GM12878 (cell line): ENCODE data around the gene ATP5PD. TPM values are rescaled to one million over a fixed set of nuclear protein-coding genes. Genes with fewer than 3 reads are reported as not detected.

Source experiments
- BRCA1 ChIP-seq: IDR thresholded peaks from 2 replicates; pipeline ENCODE4 v1.6.1; 2011; ENCODE audit warnings: low read depth, low read length, improper control_type of control experiment
- CEBPB ChIP-seq, 2 experiments: fragments of 150-350 bp in 1 of 2; IDR thresholded peaks; 2 replicates each; pipeline ENCODE4 v1.6.1; 2012 to 2014; ENCODE audit warnings: low read depth in 2 of 2, low read length in 2 of 2, borderline replicate concordance in 1 of 2, inconsistent platforms in 1 of 2
- CEBPZ ChIP-seq: fragments of 150-350 bp; IDR thresholded peaks from 2 replicates; pipeline ENCODE4 v1.6.1; 2016; ENCODE audit warnings: low read depth, low read length
- CHD4 ChIP-seq: fragments of 200-600 bp; sonication (generic); IDR thresholded peaks from 2 replicates; pipeline ENCODE4 v1.6.1; 2016; ENCODE audit warnings: mild to moderate bottlenecking
- E2F8 ChIP-seq: fragments of 450-650 bp; IDR thresholded peaks from 2 replicates; pipeline ENCODE4 v1.6.1; 2018; ENCODE audit warnings: mild to moderate bottlenecking, low read depth, moderate library complexity; ENCODE audit not compliant: partially characterized antibody
- EED ChIP-seq: sonication (generic); IDR thresholded peaks from 2 replicates; pipeline ENCODE4 v1.6.1; 2016; ENCODE audit warnings: antibody characterized with exemption, low read depth
- EGR1 ChIP-seq, 2 experiments: IDR thresholded peaks; 1 replicate in 1 of 2; 2 replicates in 1 of 2; pipeline ENCODE4 v1.6.1; 2011 to 2012; ENCODE audit warnings: low read depth in 2 of 2, low read length in 2 of 2, borderline replicate concordance in 1 of 2, mild to moderate bottlenecking in 1 of 2, moderate library complexity in 1 of 2
- ETV6 ChIP-seq, 2 experiments: fragments of 450-650 bp in 1 of 2; IDR thresholded peaks in 1 of 2; conservative IDR thresholded peaks in 1 of 2; 2 replicates each; pipeline ENCODE4 v1.6.1; 2014; ENCODE audit warnings: antibody characterized with exemption in 1 of 2, borderline replicate concordance in 1 of 2, low read depth in 1 of 2, mild to moderate bottlenecking in 1 of 2, moderate library complexity in 1 of 2
- GABPA ChIP-seq: IDR thresholded peaks from 2 replicates; pipeline ENCODE4 v1.6.1; 2014; ENCODE audit warnings: antibody characterized with exemption, low read depth, mild to moderate bottlenecking, inconsistent platforms
- HCFC1 ChIP-seq: fragments of 150-350 bp; IDR thresholded peaks from 2 replicates; pipeline ENCODE4 v1.6.1; 2014; ENCODE audit warnings: low read length
- IRF4 ChIP-seq: IDR thresholded peaks from 2 replicates; pipeline ENCODE4 v1.6.1; 2011; ENCODE audit warnings: low read depth, low read length
- KDM1A ChIP-seq: fragments of 200-600 bp; sonication (generic); IDR thresholded peaks from 2 replicates; pipeline ENCODE4 v1.6.1; 2016; ENCODE audit warnings: borderline replicate concordance
- MLLT1 ChIP-seq: fragments of 450-650 bp; IDR thresholded peaks from 2 replicates; pipeline ENCODE4 v1.6.1; 2016; ENCODE audit warnings: mild to moderate bottlenecking
- MTA2 ChIP-seq: fragments of 450-650 bp; IDR thresholded peaks from 2 replicates; pipeline ENCODE4 v1.6.1; 2016; ENCODE audit warnings: low read depth, mild to moderate bottlenecking, moderate library complexity
- NR2F1 ChIP-seq: fragments of 450-650 bp; conservative IDR thresholded peaks from 2 replicates; pipeline ENCODE4 v1.6.1; 2017; ENCODE audit warnings: mild to moderate bottlenecking
- RAD51 ChIP-seq: fragments of 450-650 bp; IDR thresholded peaks from 2 replicates; pipeline ENCODE4 v1.6.1; 2016; ENCODE audit warnings: moderate library complexity, mild to moderate bottlenecking, inconsistent platforms
- RB1 ChIP-seq: fragments of 450-650 bp; formaldehyde crosslinking; IDR thresholded peaks from 2 replicates; pipeline ENCODE4 v1.6.1; 2017; ENCODE audit warnings: mild to moderate bottlenecking, borderline replicate concordance
- SMAD5 ChIP-seq: IDR thresholded peaks from 2 replicates; pipeline ENCODE4 v1.6.1; 2016; ENCODE audit warnings: antibody characterized with exemption, low read depth
- SUPT20H ChIP-seq: IDR thresholded peaks from 2 replicates; pipeline ENCODE4 v1.6.1; 2011; ENCODE audit warnings: low read depth, mild to moderate bottlenecking, low read length, moderate library complexity, borderline replicate concordance; ENCODE audit not compliant: control insufficient read depth
- polyA plus RNA-seq, 11 experiments: library from polyadenylated mRNA; depleted of rRNA in 4 of 11; unstranded in 6 of 11; stranded (reverse) in 5 of 11; fragments of >200 nt; fragmentation: Nextera tagmentation in 4 of 11; fragmentation: Illumina TruSeq in 1 of 11; extraction: Ambion mirVana in 4 of 11; extraction: Trizol in 1 of 11; gene quantifications; 1 replicate in 1 of 11; 2 replicates in 10 of 11; pipeline versions ENCODE4 v1.2.1 to v1.2.3, GENCODE V29; 2011 to 2016; ENCODE audit warnings: inconsistent platforms in 2 of 11, missing spikeins in 2 of 11, low read depth in 1 of 11
- total RNA-seq, 4 experiments: library from RNA; depleted of rRNA in 3 of 4; stranded (reverse); fragments of >200 nt in 3 of 4; fragmentation: Illumina TruSeq in 1 of 4; extraction: Trizol in 1 of 4; gene quantifications; 2 replicates each; pipeline versions ENCODE4 v1.2.1 to v1.2.3, GENCODE V29; 2013 to 2021
- TF ChIP-seq, protein P1 (sequence below): fragments of 450-650 bp; IDR thresholded peaks from 2 replicates; pipeline ENCODE4 v1.6.1; 2014; ENCODE audit warnings: mild to moderate bottlenecking

Gene ATP5PD
- total and polyA plus RNA-seq, 10 of the 15 experiments (the other 5 are each of a cell fraction or from before 2014, with no cell fraction given), result 172 to 772 (median 321) TPM

GRCh38 chr17:75012346-75013091 is 34.2 kb downstream of the ATP5PD start, which contains the start of gene MRPL58 (continued):
- TF ChIP-seq, protein P1, sequence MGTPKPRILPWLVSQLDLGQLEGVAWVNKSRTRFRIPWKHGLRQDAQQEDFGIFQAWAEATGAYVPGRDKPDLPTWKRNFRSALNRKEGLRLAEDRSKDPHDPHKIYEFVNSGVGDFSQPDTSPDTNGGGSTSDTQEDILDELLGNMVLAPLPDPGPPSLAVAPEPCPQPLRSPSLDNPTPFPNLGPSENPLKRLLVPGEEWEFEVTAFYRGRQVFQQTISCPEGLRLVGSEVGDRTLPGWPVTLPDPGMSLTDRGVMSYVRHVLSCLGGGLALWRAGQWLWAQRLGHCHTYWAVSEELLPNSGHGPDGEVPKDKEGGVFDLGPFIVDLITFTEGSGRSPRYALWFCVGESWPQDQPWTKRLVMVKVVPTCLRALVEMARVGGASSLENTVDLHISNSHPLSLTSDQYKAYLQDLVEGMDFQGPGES, result peak; percentile 36; the same call in 1 of the 2 replicates
- TF ChIP-seq EGR1 (IDR thresholded peaks at IDR 0.05; ENCODE audit: borderline replicate concordance in 1 of 2, low read depth in 2 of 2, low read length in 2 of 2) (peak; percentile 48 to 67; a peak in 2 of 3 replicates), SUPT20H (no peak), IRF4 (0 out of 2 replicates have a peak, but pooled peaks have one; percentile 31), HCFC1 (peak; percentile 84), EED (peak; percentile 50; the same call in 1 of the 2 replicates), MLLT1 (peak; percentile 95), SMAD5 (peak; percentile 46; the same call in 1 of the 2 replicates), ETV6 (conservative IDR thresholded peaks at IDR 0.05 in 1 of 2, IDR thresholded peaks at IDR 0.05 in 1 of 2; ENCODE audit: borderline replicate concordance in 1 of 2, low read depth in 1 of 2) (no peak), KDM1A (no peak), MTA2 (peak; percentile 28; the same call in 1 of the 2 replicates), RAD51 (no peak), GABPA (peak; percentile 96), BRCA1 (0 out of 2 replicates have a peak, but pooled peaks have one; percentile 27), RB1 (peak; percentile 85; the same call in 1 of the 2 replicates), E2F8 (peak; percentile 73), CHD4 (no peak), NR2F1 (0 out of 2 replicates have a peak, but pooled peaks have one; percentile 32), CEBPZ (no peak), CEBPB (IDR thresholded peaks at IDR 0.05; ENCODE audit: borderline replicate concordance in 1 of 2, low read depth in 2 of 2, low read length in 2 of 2) (no peak)
